Muscle of leg (tissue), 11 donors: ENCODE data around the gene ADARB2. TPM values are rescaled to one million over a fixed set of nuclear protein-coding genes. Genes with fewer than 3 reads are reported as not detected.

Experiments used
- DNase-seq: peaks from one replicate; pipeline ENCODE4 v3.0.0; 2013
- H3K27ac ChIP-seq: one replicate; pipeline ENCODE4 v1.5.1; 2013; ENCODE audit warnings: mild to moderate bottlenecking, low read length, control low read depth
- H3K27me3 ChIP-seq: one replicate; pipeline ENCODE4 v1.6.1; 2013; ENCODE audit warnings: low read length; ENCODE audit not compliant: control insufficient read depth, insufficient read depth
- H3K36me3 ChIP-seq: one replicate; pipeline ENCODE4 v1.6.1; 2013; ENCODE audit warnings: low read length; ENCODE audit not compliant: control insufficient read depth, insufficient read depth
- H3K4me1 ChIP-seq: one replicate; pipeline ENCODE4 v1.6.1; 2013; ENCODE audit warnings: low read length; ENCODE audit not compliant: control insufficient read depth, insufficient read depth
- H3K4me3 ChIP-seq: one replicate; pipeline ENCODE4 v1.5.1; 2013; ENCODE audit warnings: low read length, control low read depth
- H3K9me3 ChIP-seq: replicated peaks from 2 replicates; pipeline ENCODE4 v1.6.1; 2013; ENCODE audit warnings: low read depth, low read length; ENCODE audit not compliant: control insufficient read depth
- WGBS: methylation state at CpG from one replicate; pipeline ENCODE4 v1.1.5; 2013; ENCODE audit warnings: missing lambda C conversion rate; ENCODE audit not compliant: insufficient coverage; 5-methylcytosine and 5-hydroxymethylcytosine counted together
- polyA plus RNA-seq, 8 donors: library from polyadenylated mRNA; unstranded; fragments of 120-200 nt; gene quantifications; one replicate each; pipeline versions ENCODE4 v1.2.1 to v1.2.3, GENCODE V29; 2013; ENCODE audit warnings: inconsistent platforms in 1 of 8, low replicate concordance in 1 of 8; ENCODE audit not compliant: insufficient read length in 8 of 8, insufficient read depth in 1 of 8
- total RNA-seq: library from RNA; stranded (reverse); fragments of 120-200 nt; gene quantifications from one replicate; pipeline ENCODE4 v1.2.4, GENCODE V29; 2013

ADARB2 gene
- total and polyA plus RNA-seq, 9 donors: 0.13 to 0.38 (median 0.23) TPM

GRCh38 chr10:1191752-1192151, 545.6 kb downstream of the ADARB2 start:
- Histone ChIP-seq H3K4me3 (no peak overlapping the region), H3K4me1 (no peaks in the 10 kb centered on the region), H3K27ac (no peak overlapping the region), H3K9me3 (no peaks in the 10 kb centered on the region), H3K36me3 (no peaks in the 10 kb centered on the region), H3K27me3 (peaks cover 8% of the 10 kb centered on the region)
- 29% methylated on average over 1 of the region's 7 CpGs for WGBS
- no peak for DNase-seq

DNA sequence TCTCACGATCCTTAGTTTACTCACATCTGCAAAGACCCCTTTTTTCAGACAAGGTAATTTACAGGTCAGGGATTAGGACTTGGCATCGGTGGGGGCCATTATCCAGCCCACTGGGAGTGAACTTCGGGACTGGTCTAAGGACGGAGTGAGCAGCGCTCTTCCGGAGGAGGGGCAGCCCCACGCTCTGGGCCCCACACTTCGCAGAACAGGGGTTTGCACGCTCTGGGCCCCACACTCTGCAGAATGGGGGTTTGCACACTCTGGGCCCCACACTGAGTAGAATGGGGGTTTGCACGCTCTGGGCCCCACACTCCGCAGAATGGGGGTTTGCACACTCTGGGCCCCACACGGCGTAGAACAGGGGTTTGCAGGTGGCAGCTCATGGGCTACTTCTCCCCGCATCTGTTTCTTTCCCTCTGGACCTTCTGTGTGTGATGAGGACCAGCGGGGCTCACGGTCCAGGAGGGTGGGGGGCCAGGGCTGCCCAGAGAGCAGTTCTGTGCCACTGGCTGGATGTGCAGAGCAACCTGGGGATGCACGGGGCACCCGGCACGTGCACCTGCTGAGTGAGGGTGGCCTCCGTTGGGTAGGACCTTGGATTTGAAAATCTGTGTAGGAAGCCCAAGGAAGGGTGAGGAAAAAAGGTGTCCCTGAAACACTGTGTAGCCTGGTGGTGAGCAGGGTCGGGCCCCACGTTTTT, 546.4 kb downstream of the ADARB2 start:
- H3K27ac ChIP-seq: no peak overlapping the region
- 77% methylated on average over 19 of the region's 22 CpGs for WGBS
- no peaks in the 10 kb centered on the region for H3K36me3 ChIP-seq
- no peak overlapping the region for H3K4me3 ChIP-seq
- DNase-seq: no peak
- peaks cover 8% of the 10 kb centered on the region for H3K27me3 ChIP-seq
- H3K9me3 ChIP-seq: no peaks in the 10 kb centered on the region
- H3K4me1 ChIP-seq: no peaks in the 10 kb centered on the region

GRCh38 chr10:1190052-1190395, 547.3 kb downstream of the ADARB2 start:
- 34% methylated on average over 12 of the region's 12 CpGs for whole genome bisulfite sequencing
- peaks cover 4% of the 10 kb centered on the region for H3K27me3 ChIP-seq
- H3K4me1 ChIP-seq: no peaks in the 10 kb centered on the region
- H3K36me3 ChIP-seq: no peaks in the 10 kb centered on the region
- no peak overlapping the region for H3K27ac ChIP-seq
- no peak for DNase-seq
- H3K4me3 ChIP-seq: no peak overlapping the region
- no peaks in the 10 kb centered on the region for H3K9me3 ChIP-seq

DNA sequence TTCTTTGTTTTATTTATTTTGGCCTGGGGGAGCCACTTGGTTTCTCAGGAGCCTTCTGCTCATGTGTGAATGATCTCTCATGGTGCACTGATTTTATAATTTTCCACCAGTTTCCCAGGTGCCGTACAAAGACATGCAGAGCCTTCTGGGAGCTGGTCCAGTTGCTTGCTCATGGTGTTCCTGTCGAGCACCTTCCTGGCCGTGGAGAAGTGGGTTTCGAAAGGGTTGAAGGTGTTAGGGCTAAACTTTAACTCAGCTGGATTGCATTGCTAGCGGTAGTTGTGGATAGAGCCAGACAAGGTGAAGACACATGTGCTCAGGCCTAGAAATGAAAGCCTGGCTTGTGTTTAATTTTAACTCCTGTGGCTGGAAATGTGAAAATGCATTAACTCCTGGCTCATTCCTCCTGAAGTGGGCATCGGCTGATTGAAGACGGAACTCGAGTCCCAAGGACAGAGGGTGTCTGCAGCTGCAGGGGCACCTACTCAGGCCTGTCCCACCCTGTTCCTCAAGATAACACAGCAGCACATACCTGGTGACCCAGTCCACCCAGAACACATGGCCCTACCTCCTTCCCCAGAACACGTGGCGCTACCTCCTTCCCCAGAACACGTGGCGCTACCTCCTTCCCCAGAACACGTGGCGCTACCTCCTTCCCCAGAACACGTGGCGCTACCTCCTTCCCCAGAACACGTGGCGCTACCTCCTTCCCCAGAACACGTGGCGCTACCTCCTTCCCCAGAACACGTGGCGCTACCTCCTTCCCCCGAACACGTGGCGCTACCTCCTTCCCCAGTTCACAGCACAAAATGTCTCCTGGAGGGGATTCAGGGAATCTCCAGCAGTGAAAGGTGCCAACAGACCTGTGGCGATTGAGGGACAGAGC, 547.9 kb downstream of the ADARB2 start:
- no peaks in the 10 kb centered on the region for H3K36me3 ChIP-seq
- no peak for DNase-seq
- no peaks in the 10 kb centered on the region for H3K9me3 ChIP-seq
- WGBS: 85% methylated on average over 17 of the region's 26 CpGs
- H3K4me3 ChIP-seq: no peak overlapping the region
- peaks cover 6% of the 10 kb centered on the region for H3K27me3 ChIP-seq
- H3K27ac ChIP-seq: no peak overlapping the region
- no peaks in the 10 kb centered on the region for H3K4me1 ChIP-seq

DNA sequence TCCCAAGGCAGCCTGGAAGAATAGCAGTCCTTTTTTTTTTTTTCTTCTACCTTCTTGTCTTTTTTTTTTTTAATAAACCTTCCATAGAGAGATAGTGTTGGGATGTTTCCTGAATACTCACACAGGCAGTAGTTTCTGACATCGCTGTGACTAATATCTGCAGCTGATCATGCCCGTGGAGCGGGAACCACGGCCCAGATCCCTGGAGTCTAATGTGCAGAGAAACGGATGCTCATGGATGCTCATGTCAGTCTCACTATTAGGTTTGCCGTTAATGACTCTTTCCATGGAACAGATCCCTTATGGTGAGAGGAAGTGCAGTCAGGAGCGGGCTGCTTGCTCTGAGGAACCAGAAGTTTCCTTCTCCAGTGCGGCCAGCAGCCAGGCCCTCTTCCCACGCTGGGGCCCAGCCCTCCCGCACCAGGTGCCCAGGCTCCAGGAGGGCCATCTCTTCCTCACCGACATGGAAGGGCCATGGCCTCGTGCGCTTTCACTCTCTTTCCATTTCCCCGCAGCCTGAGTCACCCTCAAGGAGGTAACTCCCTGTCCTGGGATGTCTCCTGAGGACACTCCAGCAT, 548.7 kb downstream of the ADARB2 start:
- no peaks in the 10 kb centered on the region for H3K9me3 ChIP-seq
- H3K4me1 ChIP-seq: no peaks in the 10 kb centered on the region
- WGBS: 47% methylated on average over 11 of the region's 14 CpGs
- no peak overlapping the region for H3K27ac ChIP-seq
- H3K36me3 ChIP-seq: no peaks in the 10 kb centered on the region
- H3K27me3 ChIP-seq: peaks cover 7% of the 10 kb centered on the region
- H3K4me3 ChIP-seq: no peak overlapping the region
- peak; percentile 36 for DNase-seq

- 68% methylated on average over 8 of the region's 11 CpGs for WGBS
- DNase-seq: no peak
- Histone ChIP-seq H3K4me3 (no peak overlapping the region), H3K27ac (no peak overlapping the region), H3K4me1 (no peaks in the 10 kb centered on the region), H3K9me3 (no peaks in the 10 kb centered on the region), H3K27me3 (peaks cover 10% of the 10 kb centered on the region), H3K36me3 (no peaks in the 10 kb centered on the region)
These were observed 549.3 kb downstream of the ADARB2 start for GRCh38 chr10:1187855-1188557.

GRCh38 chr10:1187151-1187854, 550.0 kb downstream of the ADARB2 start:
- Histone ChIP-seq H3K4me3 (no peak overlapping the region), H3K27me3 (peaks cover 10% of the 10 kb centered on the region), H3K36me3 (no peaks in the 10 kb centered on the region), H3K4me1 (no peaks in the 10 kb centered on the region), H3K9me3 (no peaks in the 10 kb centered on the region), H3K27ac (no peak overlapping the region)
- no peak for DNase-seq
- WGBS: 84% methylated on average over 22 of the region's 29 CpGs

DNA sequence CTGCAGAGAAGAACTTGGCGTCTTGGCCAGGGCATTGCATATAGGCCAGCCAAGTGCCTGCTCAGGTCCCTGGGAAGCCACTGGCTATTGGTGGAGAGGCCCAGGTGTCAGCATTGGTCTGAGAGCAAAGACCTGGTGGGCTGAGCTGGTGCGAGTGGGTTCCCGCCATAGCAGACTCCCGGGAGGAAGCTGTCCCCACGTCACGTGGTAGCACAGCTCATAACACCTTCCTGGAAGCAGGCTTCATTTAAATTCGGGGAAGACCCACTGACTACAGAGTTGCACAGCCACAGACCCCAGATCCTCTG, 550.7 kb downstream of the ADARB2 start:
- Histone ChIP-seq H3K27me3 (peaks cover 10% of the 10 kb centered on the region), H3K4me3 (no peak overlapping the region), H3K4me1 (no peaks in the 10 kb centered on the region), H3K9me3 (no peaks in the 10 kb centered on the region), H3K36me3 (no peaks in the 10 kb centered on the region), H3K27ac (no peak overlapping the region)
- WGBS: 74% methylated on average over 7 of the region's 7 CpGs
- DNase-seq: no peak

DNA sequence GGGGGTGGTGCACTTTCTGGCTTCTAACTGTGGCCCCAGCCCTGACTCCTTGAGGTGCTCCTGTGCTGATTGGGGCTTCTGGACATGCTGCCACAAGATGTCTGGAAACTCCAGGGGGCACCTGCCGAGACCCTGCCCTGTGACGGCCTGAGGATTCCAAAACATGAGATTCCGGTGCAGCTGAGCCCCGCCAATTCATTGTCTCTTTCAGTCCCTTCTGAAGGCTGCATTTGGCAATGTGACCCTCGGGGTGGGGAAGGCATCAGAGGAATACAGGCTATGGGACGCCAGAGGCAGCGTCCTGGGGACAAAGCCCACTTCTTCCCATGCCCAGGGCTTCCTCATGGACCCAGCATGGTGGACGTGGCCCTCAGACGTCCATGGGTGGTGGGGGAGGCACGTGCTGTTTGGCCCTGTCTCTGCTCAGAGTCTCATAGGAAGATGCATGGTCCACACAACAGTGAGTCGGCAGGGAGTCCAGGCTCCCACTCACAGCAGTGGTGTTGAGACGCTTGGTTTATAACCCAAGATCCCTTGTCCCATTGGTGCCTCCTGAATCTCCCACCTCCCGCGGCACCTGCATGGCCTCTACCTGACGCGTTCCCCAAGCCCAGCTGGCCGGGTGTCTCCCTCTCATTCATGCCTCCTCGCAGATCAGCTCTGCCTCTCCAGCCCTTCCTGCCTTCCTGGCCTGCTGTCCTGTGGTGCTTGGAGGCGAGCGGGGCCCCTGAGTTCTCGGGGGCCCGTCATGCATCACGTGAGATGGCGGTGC, 551.2 kb downstream of the ADARB2 start:
- no peak overlapping the region for H3K27ac ChIP-seq
- no peaks in the 10 kb centered on the region for H3K9me3 ChIP-seq
- no peak overlapping the region for H3K4me3 ChIP-seq
- 88% methylated on average over 24 of the region's 24 CpGs for WGBS
- no peaks in the 10 kb centered on the region for H3K4me1 ChIP-seq
- no peak for DNase-seq
- H3K27me3 ChIP-seq: peaks cover 10% of the 10 kb centered on the region
- no peaks in the 10 kb centered on the region for H3K36me3 ChIP-seq
